SW480 (cell line): ENCODE results near the gene ACAP1.
A peak's percentile ranks its signal among the peaks of the same experiment; 100 is the strongest.

Source experiments
- DNase-seq: peaks from one replicate; pipeline ENCODE4 v3.0.0-alpha.2; 2016; ENCODE audit warnings: low spot score

ACAP1 gene

GRCh38 chr17:7388856-7389255, 52.5 kb downstream of the ACAP1 start:
- no peak for DNase-seq

- no peak for DNase-seq
Measured at GRCh38 chr17:7389924-7390910, 53.9 kb downstream of the ACAP1 start.

GRCh38 chr17:7391307-7391706, 55.0 kb downstream of the ACAP1 start:
- no peak for DNase-seq

- no peak for DNase-seq
Measured at GRCh38 chr17:7392696-7393612, 56.6 kb downstream of the ACAP1 start.

GRCh38 chr17:7393613-7394451, 57.5 kb downstream of the ACAP1 start:
- DNase-seq: peak; percentile 58

- peak; percentile 90 for DNase-seq
Measured at GRCh38 chr17:7394452-7395191, 58.3 kb downstream of the ACAP1 start, which contains the start of gene PLSCR3. Gene PLSCR3, minus strand, starts transcription at chr17:7394525. Its CDS starts 415 bp downstream, at chr17:7394110.

- DNase-seq: no peak
Measured at GRCh38 chr17:7396147-7396546, 59.8 kb downstream of the ACAP1 start.

- DNase-seq: no peak
Measured at GRCh38 chr17:7398612-7399011, 62.3 kb downstream of the ACAP1 start.
